Coronary artery (tissue), 2 donors: Measurements from ENCODE around the gene NR2F1-AS1.

Experiments
- DNase-seq: peaks from one replicate; pipeline ENCODE4 v3.0.0-alpha.2; 2017; ENCODE audit warnings: low spot score
- H3K27ac ChIP-seq, 2 donors: fragments of 200-600 bp; sonication (generic); one replicate each; pipeline ENCODE4 v1.5.1; 2016 to 2019
- H3K4me3 ChIP-seq: fragments of 200-600 bp; sonication (generic); 2 replicates; pipeline ENCODE4 v1.5.1; 2016; ENCODE audit warnings: mild to moderate bottlenecking, moderate library complexity
- CTCF ChIP-seq: fragments of 200-600 bp; sonication (generic); IDR thresholded peaks from one replicate; pipeline ENCODE4 v1.5.1; 2019; ENCODE audit warnings: antibody characterized with exemption

Gene NR2F1-AS1

GRCh38 chr5:93421468-93421867 is 159.6 kb downstream of the NR2F1-AS1 start:
- DNase-seq: no peak
- TF ChIP-seq CTCF: no peak
- H3K4me3 ChIP-seq: no peak overlapping the region
- no peak overlapping the region for H3K27ac ChIP-seq

GRCh38 chr5:93417490-93417889 is 163.5 kb downstream of the NR2F1-AS1 start:
- DNase-seq: no peak
- no peak for TF ChIP-seq CTCF
- Histone ChIP-seq H3K27ac (no peak overlapping the region), H3K4me3 (no peak overlapping the region)

GRCh38 chr5:93415819-93416218 is 165.2 kb downstream of the NR2F1-AS1 start:
- no peak for DNase-seq
- no peak overlapping the region for H3K4me3 ChIP-seq
- no peak overlapping the region for H3K27ac ChIP-seq
- no peak for TF ChIP-seq CTCF

GRCh38 chr5:93411716-93412115 is 169.3 kb downstream of the NR2F1-AS1 start:
- DNase-seq: no peak
- no peak overlapping the region for H3K4me3 ChIP-seq
- no peak overlapping the region for H3K27ac ChIP-seq
- no peak for TF ChIP-seq CTCF

- H3K27ac ChIP-seq: no peak overlapping the region
- DNase-seq: no peak
- TF ChIP-seq CTCF: no peak
- H3K4me3 ChIP-seq: no peak overlapping the region
Measured at GRCh38 chr5:93409691-93410090, 171.3 kb downstream of the NR2F1-AS1 start.

- H3K27ac ChIP-seq: no peak overlapping the region
- H3K4me3 ChIP-seq: no peak overlapping the region
- no peak for TF ChIP-seq CTCF
- DNase-seq: no peak
Measured at GRCh38 chr5:93407454-93407853, 173.6 kb downstream of the NR2F1-AS1 start.

GRCh38 chr5:93406971-93407401 is 174.0 kb downstream of the NR2F1-AS1 start:
- Histone ChIP-seq H3K4me3 (no peak overlapping the region), H3K27ac (no peak overlapping the region)
- DNase-seq: no peak
- TF ChIP-seq CTCF: no peak
